GM03348 (cell line): ENCODE results near the gene TMPRSS13.
"Not testable (repeated sequence)": the region's sequence is repeated elsewhere in the genome, so short reads cannot be mapped to it uniquely, and the experiment has no call there.

ENCODE experiments used
- DNase-seq: peaks from one replicate; pipeline ENCODE4 v3.0.0; 2012; ENCODE audit warnings: low spot score

TMPRSS13 gene

DNA sequence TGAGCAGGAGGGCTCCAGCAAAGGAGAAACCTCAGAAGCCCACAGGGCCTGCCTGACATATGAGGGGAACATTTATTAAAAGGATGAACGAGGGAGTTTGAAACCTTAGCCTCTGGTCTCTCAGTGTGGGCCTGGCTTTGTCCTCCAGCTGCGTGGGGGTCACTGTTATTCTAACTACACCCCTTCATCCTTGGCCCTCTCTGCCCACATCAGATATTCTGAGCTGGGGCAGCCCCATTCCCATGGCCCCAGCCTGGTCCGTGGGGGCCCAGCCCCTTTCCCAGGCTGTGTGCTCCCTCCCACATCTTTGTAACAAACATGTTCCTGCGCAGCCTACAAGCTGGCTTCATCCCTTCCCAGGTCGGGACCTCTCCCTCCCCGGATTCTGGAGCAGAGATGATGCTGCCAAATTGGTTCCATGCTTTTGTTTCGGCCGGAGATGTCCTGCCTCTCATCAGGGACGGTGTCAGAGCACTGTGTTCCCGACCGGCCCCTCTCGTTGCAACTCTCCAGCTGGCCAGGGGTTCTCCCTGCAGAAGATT is 56.7 kb downstream of the TMPRSS13 start:
- DNase-seq, result no peak

- DNase-seq, result no peak
Measured at GRCh38 chr11:117871784-117872183, 57.4 kb downstream of the TMPRSS13 start.

- DNase-seq, result no peak
Measured at GRCh38 chr11:117871160-117871559, 58.0 kb downstream of the TMPRSS13 start.

DNA sequence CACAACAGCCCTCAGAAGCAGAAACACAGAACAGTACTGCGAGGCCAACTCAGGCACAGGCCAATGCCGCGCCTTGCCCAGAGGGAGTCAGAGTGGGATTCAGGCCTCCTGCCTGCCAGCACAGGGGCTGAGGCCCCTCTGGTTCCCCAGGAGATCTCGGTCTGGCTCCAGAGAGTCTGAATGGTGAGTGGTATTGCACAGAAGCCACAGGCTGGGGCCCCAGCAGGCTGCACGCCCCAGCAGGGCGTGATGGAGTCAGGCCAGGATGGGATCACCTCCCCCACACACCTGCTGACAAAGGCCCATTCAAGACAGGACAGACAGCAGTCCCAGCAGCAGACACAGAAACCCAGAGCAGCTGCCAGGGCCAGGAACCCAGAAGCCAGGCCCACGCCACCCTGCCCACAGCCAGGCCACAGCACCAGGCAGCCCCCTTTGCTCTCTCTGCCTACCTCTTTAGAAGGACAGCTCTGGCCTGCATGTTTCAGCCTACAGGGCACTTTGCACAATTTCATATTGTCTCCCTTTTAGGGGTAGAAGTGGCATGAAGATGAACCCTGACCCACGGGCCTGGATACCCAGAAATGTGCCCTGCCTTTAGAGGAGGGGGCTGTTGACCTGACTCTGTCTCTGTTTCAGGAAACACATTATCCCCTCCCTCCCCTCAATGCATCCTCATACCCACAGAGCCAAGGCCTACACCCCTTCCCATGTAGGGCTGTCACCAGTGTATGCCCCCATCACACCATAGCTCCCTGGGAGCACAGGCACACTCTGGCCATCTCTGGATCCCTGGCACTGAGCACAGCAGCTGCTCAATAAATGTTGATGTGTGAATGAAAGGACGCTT is 58.9 kb downstream of the TMPRSS13 start:
- no peak for DNase-seq

GRCh38 chr11:117869604-117870003 is 59.6 kb downstream of the TMPRSS13 start:
- DNase-seq, result no peak

- no peak for DNase-seq
Measured at GRCh38 chr11:117868815-117869561, 60.2 kb downstream of the TMPRSS13 start.

DNA sequence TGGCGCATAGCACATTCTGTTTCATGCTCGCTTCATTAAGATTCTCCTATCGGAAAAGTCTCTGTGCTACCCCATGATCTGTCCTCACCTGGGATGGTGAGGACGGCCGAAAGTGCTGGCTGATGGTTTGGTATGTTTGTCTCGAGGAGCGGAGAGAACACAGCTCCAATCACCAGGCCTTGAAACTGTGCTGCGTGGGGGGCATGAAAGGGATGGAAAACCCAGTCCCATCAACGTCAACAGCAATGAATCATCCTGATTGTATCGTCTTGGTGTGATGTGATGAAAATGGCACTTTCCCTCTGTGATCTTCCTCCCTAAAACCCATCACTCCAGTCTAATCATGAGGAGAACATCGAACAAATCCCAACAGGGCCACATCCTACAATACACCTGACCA is 61.1 kb downstream of the TMPRSS13 start:
- DNase-seq, result no peak

- DNase-seq, result no peak
Measured at GRCh38 chr11:117866526-117866925, 62.7 kb downstream of the TMPRSS13 start.

- DNase-seq, result not testable (repeated sequence)
Measured at GRCh38 chr11:117865546-117865945, 63.7 kb downstream of the TMPRSS13 start.

DNA sequence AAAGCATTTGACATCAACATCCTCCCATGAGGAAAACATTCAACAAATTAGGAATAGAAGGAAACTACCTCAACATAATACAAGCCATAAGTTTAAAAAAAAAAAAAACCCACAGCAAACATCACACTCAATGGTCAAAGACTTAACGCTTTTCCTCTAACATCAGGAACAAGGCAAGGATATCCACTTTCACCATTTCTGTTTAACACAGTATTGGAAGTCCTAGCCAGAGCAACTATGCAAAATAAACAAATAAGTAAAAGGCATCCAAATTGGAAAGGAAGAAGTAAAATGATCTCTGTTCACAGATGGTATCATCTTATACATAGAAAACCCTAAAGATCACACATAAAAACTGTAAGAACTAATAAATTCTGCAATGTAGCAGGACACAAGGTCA is 65.8 kb downstream of the TMPRSS13 start:
- DNase-seq, result no peak

- no peak for DNase-seq
Measured at GRCh38 chr11:117862753-117863152, 66.4 kb downstream of the TMPRSS13 start.

GRCh38 chr11:117862019-117862725 is 67.0 kb downstream of the TMPRSS13 start:
- no peak for DNase-seq

- DNase-seq, result no peak
Measured at GRCh38 chr11:117861151-117862018, 67.8 kb downstream of the TMPRSS13 start.

- no peak for DNase-seq
Measured at GRCh38 chr11:117860139-117860538, 69.1 kb downstream of the TMPRSS13 start.

GRCh38 chr11:117859488-117860112 is 69.6 kb downstream of the TMPRSS13 start:
- DNase-seq, result no peak

DNA sequence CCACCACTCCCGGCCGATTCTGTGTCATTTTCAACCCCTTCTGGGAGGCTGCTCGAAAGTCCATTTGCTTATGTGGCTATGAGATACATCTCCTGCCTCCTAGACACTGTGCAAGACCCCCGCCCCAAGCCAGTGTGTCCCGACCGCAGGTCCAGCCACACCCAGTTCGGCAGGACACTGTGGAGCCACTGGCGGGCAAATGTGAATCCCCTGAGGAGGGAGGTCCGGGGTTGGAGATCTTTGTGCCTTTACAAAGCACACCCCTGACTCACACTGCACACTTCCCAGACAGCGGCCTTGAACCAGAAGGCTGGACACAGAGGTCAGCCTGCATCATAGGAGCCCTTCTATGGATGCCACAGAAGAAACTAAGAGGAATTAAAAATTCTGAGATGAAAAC is 70.1 kb downstream of the TMPRSS13 start:
- no peak for DNase-seq

- no peak for DNase-seq
Measured at GRCh38 chr11:117857734-117858414, 71.3 kb downstream of the TMPRSS13 start.

GRCh38 chr11:117855912-117856651 is 73.1 kb downstream of the TMPRSS13 start:
- DNase-seq, result no peak

DNA sequence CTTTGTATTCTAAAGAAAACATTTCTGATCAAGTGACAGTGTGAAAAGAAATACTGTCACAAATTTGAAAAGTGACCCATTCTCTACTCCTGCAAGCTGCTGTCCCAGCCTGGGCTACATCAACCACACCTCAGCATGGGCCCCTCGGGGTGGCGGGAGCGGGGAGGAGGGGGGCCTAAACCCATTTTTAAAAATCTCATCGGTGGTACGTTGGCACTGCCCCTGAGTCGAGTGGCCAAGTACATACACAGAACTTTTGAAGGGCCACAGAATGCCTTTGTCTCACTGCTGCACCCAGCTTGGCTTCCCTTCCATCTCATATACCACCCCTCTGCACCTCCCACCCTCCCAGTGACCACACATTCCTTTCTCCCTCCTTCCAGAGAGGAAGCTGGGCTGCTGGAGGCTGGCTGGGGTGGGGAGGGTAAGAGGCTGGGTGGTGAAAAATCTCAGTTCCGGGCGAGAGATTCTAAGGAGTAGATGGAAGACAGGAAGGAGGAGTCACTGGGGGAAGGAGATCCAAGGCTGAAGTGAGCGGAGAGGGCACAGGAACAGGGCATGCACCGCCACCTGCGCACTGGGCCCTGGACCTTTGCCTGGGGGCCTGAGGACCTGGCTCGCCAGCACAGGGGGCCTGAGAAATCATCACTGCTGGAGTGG is 73.9 kb downstream of the TMPRSS13 start:
- no peak for DNase-seq
